Glutamatergic neuron (in vitro differentiated cells): ENCODE results near the gene SART1. TPM values are rescaled to one million over a fixed set of nuclear protein-coding genes. Genes with fewer than 3 reads are reported as not detected.
A peak's percentile ranks its signal among the peaks of the same experiment; 100 is the strongest.

ENCODE experiments used
- DNase-seq: peaks from one replicate; pipeline ENCODE4 v3.0.0; 2022
- H3K27ac Mint-ChIP-seq: one replicate; pipeline ENCODE4 v1.8.0; 2020; ENCODE audit warnings: mild to moderate bottlenecking, mixed read lengths, inconsistent platforms; ENCODE audit not compliant: unreplicated experiment
- H3K27me3 Mint-ChIP-seq: one replicate; pipeline ENCODE4 v1.8.0; 2020; ENCODE audit warnings: mild to moderate bottlenecking, moderate library complexity, mixed read lengths, inconsistent platforms; ENCODE audit not compliant: unreplicated experiment
- H3K36me3 Mint-ChIP-seq: one replicate; pipeline ENCODE4 v1.8.0; 2020; ENCODE audit warnings: mild to moderate bottlenecking, mixed read lengths, inconsistent platforms; ENCODE audit not compliant: unreplicated experiment
- H3K4me1 Mint-ChIP-seq: one replicate; pipeline ENCODE4 v1.8.0; 2020; ENCODE audit warnings: mild to moderate bottlenecking, low read depth, mixed read lengths, inconsistent platforms; ENCODE audit not compliant: unreplicated experiment
- H3K4me3 Mint-ChIP-seq: one replicate; pipeline ENCODE4 v1.8.0; 2020; ENCODE audit warnings: mild to moderate bottlenecking, mixed read lengths, inconsistent platforms; ENCODE audit not compliant: unreplicated experiment
- H3K9me3 Mint-ChIP-seq: one replicate; pipeline ENCODE4 v1.8.0; 2020; ENCODE audit warnings: mild to moderate bottlenecking, moderate library complexity, mixed read lengths, inconsistent platforms; ENCODE audit not compliant: unreplicated experiment
- total RNA-seq: library from RNA; stranded (reverse); fragmentation: NEBNext Ultra II Directional; extraction: Animal tissue kit (Norgen Biotek cat#: 25700); gene quantifications from one replicate; pipeline ENCODE4 v1.2.1, GENCODE V29; 2021; ENCODE audit not compliant: unreplicated experiment
- TF ChIP-seq, protein P1 (sequence below): fragments of 200-600 bp; sonication (generic); IDR thresholded peaks from one replicate; pipeline ENCODE4 v1.5.0; 2021; ENCODE audit not compliant: partially characterized antibody, unreplicated experiment

Gene SART1
- total RNA-seq, 1 donor from 2014 or later, result 52.3 TPM

- Mint-ChIP-seq H3K4me1 (no peaks in the 10 kb centered on the region), H3K27ac (peak overlapping the region; percentile 12), H3K4me3 (no peak overlapping the region), H3K9me3 (no peaks in the 10 kb centered on the region), H3K27me3 (peaks cover 5% of the 10 kb centered on the region), H3K36me3 (no peaks in the 10 kb centered on the region)
- no peak for DNase-seq
- TF ChIP-seq, protein P1, sequence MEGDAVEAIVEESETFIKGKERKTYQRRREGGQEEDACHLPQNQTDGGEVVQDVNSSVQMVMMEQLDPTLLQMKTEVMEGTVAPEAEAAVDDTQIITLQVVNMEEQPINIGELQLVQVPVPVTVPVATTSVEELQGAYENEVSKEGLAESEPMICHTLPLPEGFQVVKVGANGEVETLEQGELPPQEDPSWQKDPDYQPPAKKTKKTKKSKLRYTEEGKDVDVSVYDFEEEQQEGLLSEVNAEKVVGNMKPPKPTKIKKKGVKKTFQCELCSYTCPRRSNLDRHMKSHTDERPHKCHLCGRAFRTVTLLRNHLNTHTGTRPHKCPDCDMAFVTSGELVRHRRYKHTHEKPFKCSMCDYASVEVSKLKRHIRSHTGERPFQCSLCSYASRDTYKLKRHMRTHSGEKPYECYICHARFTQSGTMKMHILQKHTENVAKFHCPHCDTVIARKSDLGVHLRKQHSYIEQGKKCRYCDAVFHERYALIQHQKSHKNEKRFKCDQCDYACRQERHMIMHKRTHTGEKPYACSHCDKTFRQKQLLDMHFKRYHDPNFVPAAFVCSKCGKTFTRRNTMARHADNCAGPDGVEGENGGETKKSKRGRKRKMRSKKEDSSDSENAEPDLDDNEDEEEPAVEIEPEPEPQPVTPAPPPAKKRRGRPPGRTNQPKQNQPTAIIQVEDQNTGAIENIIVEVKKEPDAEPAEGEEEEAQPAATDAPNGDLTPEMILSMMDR, result no peak
These were observed 6.8 kb upstream of the SART1 start for GRCh38 chr11:65954771-65955170.

GRCh38 chr11:65958291-65958690 is 3.2 kb upstream of the SART1 start:
- no peak overlapping the region for H3K27ac Mint-ChIP-seq
- H3K27me3 Mint-ChIP-seq, result peaks cover 7% of the 10 kb centered on the region
- H3K9me3 Mint-ChIP-seq, result peaks cover 5% of the 10 kb centered on the region
- peaks cover 11% of the 10 kb centered on the region for H3K4me1 Mint-ChIP-seq
- TF ChIP-seq, protein P1, result no peak
- H3K4me3 Mint-ChIP-seq, result no peak overlapping the region
- no peak for DNase-seq
- no peaks in the 10 kb centered on the region for H3K36me3 Mint-ChIP-seq

- no peak overlapping the region for H3K27ac Mint-ChIP-seq
- TF ChIP-seq, protein P1, result no peak
- peaks cover 5% of the 10 kb centered on the region for H3K9me3 Mint-ChIP-seq
- DNase-seq, result no peak
- H3K4me3 Mint-ChIP-seq, result no peak overlapping the region
- peaks cover 11% of the 10 kb centered on the region for H3K4me1 Mint-ChIP-seq
- H3K27me3 Mint-ChIP-seq, result peaks cover 7% of the 10 kb centered on the region
- no peaks in the 10 kb centered on the region for H3K36me3 Mint-ChIP-seq
These were observed 2.6 kb upstream of the SART1 start for GRCh38 chr11:65958774-65959420.

- H3K27me3 Mint-ChIP-seq, result peaks cover 8% of the 10 kb centered on the region
- peaks cover 6% of the 10 kb centered on the region for H3K9me3 Mint-ChIP-seq
- DNase-seq, result no peak
- no peaks in the 10 kb centered on the region for H3K36me3 Mint-ChIP-seq
- peak overlapping the region; percentile 95 for H3K4me3 Mint-ChIP-seq
- TF ChIP-seq, protein P1, result no peak
- H3K27ac Mint-ChIP-seq, result peak overlapping the region; percentile 89
- H3K4me1 Mint-ChIP-seq, result peaks cover 11% of the 10 kb centered on the region
These were observed 689 bp upstream of the SART1 start for GRCh38 chr11:65960824-65961266.

GRCh38 chr11:65962141-65962564 is 619 bp downstream of the SART1 start:
- Mint-ChIP-seq H3K27ac (peak overlapping the region; percentile 60), H3K36me3 (no peaks in the 10 kb centered on the region), H3K27me3 (peaks cover 11% of the 10 kb centered on the region), H3K4me3 (peak overlapping the region; percentile 89), H3K4me1 (peaks cover 11% of the 10 kb centered on the region), H3K9me3 (peaks cover 6% of the 10 kb centered on the region)
- DNase-seq, result no peak
- TF ChIP-seq, protein P1, result no peak
